Pons (tissue), 1 donor: ENCODE results near the gene DAZAP1.

Experiments
- DNase-seq: peaks from one replicate; pipeline ENCODE4 v3.0.0-alpha.2; 2016; ENCODE audit warnings: low spot score

DAZAP1 gene

DNA sequence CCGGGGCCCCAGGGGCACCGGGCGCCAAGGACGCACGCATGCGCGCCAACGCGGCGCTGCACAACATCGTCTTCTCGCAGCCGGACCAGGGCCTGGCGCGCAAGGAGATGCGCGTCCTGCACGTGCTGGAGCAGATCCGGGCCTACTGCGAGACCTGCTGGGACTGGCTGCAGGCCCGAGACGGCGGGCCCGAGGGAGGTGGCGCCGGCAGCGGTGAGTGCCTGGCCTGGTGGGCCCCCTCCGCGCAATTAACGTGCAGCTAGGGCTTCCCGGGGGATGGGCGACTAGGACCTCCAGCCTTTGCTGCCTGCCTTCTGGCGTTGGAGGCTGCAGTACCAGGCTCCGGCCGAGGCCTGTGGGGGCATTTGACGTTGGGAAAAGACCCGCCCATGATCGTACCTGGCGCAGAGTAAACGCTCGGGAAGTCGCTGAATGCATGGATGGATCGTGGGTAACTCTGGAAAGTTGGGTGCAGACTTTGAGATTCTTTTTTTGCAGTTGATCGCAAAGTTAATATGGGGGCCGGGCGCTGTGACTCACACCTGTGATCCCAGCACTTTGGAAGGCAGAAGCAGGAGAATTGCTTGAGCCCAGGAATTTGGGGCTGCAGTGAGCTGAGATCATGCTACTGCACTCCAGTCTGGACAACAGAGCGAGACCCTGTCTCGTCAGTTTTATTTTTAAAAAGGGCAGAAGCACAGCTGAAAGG lies 49.8 kb downstream of the DAZAP1 start:
- no peak for DNase-seq

DNA sequence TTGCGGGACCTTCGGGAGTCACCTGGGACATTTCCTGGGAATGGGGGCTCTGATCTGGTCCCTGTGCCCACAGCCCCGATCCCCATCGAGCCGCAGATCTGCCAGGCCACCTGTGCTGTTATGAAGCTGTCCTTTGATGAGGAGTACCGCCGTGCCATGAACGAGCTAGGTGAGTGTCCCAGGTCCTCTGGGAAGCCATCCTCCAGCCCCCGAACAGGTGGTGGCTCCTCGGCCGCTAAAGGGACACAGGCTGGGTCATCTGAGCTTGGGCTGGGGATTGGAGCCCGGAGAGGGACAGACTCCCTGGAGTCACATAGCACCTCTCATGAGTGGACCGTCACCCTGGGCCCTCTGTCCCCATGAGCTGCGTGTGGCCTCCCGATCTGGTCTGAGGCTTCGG lies 50.5 kb downstream of the DAZAP1 start:
- DNase-seq, result no peak

DNA sequence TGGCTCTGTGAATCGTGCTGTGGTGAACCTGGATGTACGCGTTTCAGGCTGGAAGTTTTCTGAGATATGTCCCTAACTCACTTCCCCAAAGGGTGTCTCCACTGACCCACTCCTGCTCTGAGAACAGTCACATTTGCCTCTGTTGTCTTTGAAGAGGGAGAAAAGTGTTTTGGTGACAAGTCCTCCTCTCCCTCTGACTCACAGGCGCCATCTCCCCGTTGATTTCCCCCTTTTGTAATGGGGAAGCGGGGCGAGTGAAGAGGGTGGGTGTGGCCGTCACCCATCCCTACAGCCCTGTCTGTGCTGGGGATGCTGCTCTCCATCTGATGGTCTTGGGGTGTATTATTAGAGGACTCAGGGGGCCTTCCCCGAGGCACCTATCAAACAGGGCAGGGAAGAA lies 52.1 kb downstream of the DAZAP1 start:
- DNase-seq, result no peak

- DNase-seq, result no peak
Observed at GRCh38 chr19:1460033-1460995, 52.9 kb downstream of the DAZAP1 start.

GRCh38 chr19:1461862-1462261 lies 54.5 kb downstream of the DAZAP1 start:
- DNase-seq, result no peak

- no peak for DNase-seq
Observed at GRCh38 chr19:1465191-1466016, 58.0 kb downstream of the DAZAP1 start.

DNA sequence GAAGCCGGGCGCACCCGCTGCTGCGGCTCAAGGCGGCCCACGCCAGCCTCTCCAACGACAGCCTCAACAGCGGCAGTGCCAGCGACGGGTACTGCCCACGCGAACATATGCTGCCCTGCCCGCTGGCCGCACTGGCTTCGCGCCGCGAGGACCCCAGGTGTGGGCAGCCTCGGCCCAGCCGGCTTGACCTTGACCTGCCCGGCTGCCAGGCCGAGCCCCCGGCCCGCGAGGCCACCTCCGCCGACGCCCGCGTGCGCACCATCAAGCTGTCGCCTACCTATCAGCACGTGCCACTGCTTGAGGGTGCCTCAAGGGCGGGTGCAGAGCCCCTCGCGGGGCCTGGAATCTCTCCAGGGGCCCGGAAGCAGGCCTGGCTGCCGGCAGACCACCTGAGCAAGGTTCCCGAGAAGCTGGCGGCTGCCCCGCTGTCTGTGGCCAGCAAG lies 58.7 kb downstream of the DAZAP1 start:
- no peak for DNase-seq

GRCh38 chr19:1466461-1467214 lies 59.3 kb downstream of the DAZAP1 start:
- DNase-seq, result no peak

GRCh38 chr19:1467215-1467489 lies 59.8 kb downstream of the DAZAP1 start:
- DNase-seq, result no peak

DNA sequence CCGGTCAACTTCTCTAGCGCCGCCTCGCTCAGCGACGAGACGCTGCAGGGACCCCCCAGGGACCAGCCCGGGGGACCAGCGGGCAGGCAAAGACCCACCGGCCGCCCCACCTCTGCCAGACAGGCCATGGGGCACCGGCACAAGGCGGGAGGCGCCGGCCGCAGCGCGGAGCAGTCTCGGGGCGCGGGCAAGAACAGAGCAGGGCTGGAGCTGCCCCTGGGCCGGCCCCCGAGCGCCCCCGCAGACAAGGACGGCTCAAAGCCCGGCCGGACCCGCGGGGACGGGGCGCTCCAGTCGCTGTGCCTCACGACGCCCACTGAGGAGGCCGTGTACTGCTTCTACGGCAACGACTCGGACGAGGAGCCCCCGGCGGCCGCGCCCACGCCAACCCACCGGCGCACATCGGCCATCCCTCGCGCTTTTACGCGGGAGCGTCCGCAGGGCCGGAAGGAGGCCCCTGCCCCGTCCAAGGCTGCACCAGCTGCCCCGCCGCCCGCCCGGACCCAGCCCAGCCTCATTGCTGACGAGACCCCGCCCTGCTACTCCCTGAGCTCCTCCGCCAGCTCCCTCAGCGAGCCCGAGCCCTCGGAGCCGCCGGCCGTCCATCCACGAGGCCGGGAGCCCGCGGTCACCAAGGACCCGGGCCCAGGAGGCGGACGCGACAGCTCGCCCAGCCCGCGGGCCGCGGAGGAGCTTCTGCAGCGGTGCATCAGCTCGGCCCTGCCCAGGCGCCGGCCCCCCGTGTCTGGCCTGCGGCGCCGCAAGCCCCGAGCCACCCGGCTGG lies 60.3 kb downstream of the DAZAP1 start:
- no peak for DNase-seq

DNA sequence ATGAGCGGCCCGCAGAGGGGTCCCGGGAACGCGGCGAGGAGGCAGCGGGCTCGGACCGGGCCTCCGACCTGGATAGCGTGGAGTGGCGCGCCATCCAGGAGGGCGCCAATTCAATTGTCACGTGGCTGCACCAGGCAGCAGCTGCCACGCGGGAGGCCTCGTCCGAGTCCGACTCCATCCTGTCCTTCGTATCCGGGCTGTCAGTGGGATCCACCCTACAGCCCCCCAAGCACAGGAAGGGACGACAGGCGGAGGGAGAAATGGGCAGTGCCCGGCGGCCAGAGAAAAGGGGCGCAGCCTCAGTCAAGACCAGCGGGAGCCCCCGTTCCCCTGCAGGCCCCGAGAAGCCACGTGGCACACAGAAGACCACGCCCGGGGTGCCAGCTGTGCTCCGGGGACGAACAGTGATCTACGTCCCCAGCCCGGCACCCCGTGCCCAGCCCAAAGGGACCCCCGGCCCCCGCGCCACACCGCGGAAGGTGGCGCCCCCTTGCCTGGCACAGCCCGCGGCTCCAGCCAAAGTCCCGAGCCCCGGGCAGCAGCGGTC lies 61.0 kb downstream of the DAZAP1 start:
- DNase-seq, result no peak

- DNase-seq, result no peak
Observed at GRCh38 chr19:1468821-1469254, 61.5 kb downstream of the DAZAP1 start.

DNA sequence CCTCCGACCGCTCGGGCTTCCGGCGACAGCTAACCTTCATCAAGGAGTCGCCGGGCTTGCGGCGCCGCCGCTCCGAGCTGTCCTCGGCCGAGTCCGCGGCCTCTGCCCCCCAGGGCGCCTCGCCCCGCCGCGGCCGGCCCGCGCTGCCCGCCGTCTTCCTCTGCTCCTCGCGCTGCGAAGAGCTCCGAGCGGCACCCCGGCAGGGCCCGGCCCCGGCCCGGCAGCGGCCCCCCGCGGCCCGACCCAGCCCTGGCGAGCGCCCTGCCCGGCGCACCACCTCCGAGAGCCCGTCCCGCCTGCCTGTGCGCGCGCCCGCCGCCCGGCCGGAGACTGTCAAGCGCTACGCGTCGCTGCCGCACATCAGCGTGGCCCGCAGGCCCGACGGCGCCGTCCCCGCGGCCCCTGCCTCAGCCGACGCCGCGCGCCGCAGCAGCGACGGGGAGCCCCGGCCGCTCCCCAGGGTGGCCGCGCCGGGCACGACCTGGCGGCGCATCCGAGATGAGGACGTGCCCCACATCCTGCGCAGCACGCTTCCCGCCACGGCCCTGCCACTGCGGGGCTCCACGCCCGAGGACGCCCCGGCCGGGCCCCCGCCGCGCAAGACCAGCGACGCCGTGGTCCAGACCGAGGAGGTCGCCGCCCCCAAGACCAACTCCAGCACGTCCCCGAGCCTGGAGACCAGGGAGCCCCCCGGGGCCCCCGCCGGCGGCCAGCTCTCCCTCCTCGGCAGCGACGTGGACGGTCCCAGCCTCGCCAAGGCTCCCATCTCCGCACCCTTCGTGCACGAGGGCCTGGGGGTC lies 62.1 kb downstream of the DAZAP1 start:
- no peak for DNase-seq

DNA sequence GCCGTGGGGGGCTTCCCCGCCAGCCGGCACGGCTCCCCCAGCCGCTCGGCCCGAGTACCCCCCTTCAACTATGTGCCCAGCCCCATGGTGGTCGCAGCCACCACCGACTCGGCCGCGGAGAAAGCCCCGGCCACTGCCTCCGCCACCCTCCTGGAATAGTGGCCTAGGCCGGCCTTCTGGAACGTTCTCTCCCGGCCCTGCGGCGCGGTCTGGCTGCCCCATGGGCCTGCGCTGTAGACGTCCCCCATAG lies 62.6 kb downstream of the DAZAP1 start:
- DNase-seq, result no peak

DNA sequence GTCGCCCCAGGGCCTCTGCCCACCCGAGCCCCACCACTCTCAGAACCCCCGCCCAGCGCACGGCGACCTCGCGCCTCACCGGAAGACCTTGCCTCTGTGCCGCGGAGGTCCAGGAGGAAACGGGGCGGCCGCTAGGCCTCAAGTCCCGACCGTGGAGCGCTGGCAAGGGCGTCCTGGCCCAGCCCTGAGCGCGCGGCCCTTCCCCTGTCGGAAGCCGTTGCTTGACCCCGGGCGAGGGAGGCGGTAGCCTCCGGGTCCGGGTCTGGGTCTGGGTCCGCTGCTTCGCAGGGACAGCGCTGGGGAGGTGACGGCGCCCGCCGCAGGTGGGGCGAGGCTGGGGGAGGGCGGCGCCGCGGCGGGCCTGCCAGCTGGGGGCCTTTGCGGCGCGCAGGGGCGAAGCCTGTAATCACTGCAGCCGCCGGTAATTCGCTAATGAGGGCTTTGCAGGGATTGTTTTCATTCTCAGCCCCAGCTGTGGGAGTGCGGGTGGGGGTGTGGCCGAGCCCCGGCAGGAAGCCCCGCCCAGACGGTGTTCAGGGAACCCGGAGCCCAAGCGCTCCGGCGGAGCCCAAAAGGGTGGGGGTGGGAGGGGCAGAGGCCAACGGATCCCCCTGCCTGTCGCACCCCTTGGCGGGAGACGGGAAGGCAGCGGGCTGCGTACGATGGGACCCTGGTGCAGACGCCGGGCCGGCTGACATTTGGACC lies 63.1 kb downstream of the DAZAP1 start:
- DNase-seq, result no peak

GRCh38 chr19:1471010-1471514 lies 63.7 kb downstream of the DAZAP1 start:
- no peak for DNase-seq

- DNase-seq, result peak; percentile 42
Observed at GRCh38 chr19:1471515-1472160, 64.3 kb downstream of the DAZAP1 start.

GRCh38 chr19:1472231-1473084 lies 65.1 kb downstream of the DAZAP1 start:
- DNase-seq, result no peak
